Uterus (tissue), 2 donors: ENCODE data around the gene VPS37C.

Source experiments
- POLR2A ChIP-seq, 2 donors: fragments of 450-650 bp; IDR thresholded peaks; one replicate each; pipeline ENCODE4 v1.6.1; 2016; ENCODE audit warnings: antibody characterized with exemption in 2 of 2, mild to moderate bottlenecking in 1 of 2, moderate library complexity in 1 of 2
- TF ChIP-seq, protein P1 (sequence below), 4 experiments: fragments of 200-600 bp in 2 of 4; fragments of 450-650 bp in 2 of 4; sonication (generic) in 2 of 4; IDR thresholded peaks; one replicate each; pipeline ENCODE4 v1.5.1; 2016 to 2019; ENCODE audit warnings: antibody characterized with exemption in 4 of 4, mild to moderate bottlenecking in 2 of 4, moderate library complexity in 1 of 4

DNA sequence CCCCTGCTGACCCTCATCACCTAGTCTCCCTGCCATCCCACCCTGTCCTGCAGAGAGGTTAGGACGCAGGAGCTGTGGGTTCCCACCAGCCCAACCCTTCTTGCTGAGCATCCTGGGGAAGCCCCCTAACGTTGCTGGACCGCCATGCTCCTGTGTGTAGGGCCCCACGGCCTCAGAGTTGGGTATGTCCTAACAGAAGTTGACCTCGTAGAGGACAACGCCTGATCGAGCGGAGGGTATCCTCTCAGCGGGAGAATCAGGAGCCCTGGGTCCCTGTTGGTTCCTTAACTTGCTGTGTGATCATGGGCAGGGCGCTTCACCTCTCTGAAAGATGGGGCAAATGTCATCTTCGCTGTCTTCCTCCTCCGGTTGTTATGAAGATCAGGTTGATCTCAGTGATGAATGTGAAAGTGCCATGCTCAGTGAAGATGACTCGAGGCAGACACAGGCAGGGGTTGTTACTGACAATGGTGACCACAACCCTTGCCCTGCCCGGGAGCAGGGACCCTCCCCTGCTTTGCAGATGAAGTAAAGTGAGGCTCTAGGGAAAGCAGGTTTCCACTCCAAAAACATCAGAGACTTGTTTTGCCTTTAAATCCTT lies 78.2 kb downstream of the VPS37C start:
- TF ChIP-seq, protein P1, sequence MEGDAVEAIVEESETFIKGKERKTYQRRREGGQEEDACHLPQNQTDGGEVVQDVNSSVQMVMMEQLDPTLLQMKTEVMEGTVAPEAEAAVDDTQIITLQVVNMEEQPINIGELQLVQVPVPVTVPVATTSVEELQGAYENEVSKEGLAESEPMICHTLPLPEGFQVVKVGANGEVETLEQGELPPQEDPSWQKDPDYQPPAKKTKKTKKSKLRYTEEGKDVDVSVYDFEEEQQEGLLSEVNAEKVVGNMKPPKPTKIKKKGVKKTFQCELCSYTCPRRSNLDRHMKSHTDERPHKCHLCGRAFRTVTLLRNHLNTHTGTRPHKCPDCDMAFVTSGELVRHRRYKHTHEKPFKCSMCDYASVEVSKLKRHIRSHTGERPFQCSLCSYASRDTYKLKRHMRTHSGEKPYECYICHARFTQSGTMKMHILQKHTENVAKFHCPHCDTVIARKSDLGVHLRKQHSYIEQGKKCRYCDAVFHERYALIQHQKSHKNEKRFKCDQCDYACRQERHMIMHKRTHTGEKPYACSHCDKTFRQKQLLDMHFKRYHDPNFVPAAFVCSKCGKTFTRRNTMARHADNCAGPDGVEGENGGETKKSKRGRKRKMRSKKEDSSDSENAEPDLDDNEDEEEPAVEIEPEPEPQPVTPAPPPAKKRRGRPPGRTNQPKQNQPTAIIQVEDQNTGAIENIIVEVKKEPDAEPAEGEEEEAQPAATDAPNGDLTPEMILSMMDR (IDR thresholded peaks at IDR 0.05): no peak
- TF ChIP-seq POLR2A (IDR thresholded peaks at IDR 0.05): no peak
